Nephron (organoid): Measurements from ENCODE around the gene MKX.

Experiments used
- H3K27ac Mint-ChIP-seq, 3 experiments: 2 replicates each; pipeline ENCODE4 v1.8.0; 2020; ENCODE audit warnings: mixed read lengths in 3 of 3, mild to moderate bottlenecking in 2 of 3, moderate library complexity in 1 of 3
- H3K27me3 Mint-ChIP-seq: 2 replicates; pipeline ENCODE4 v1.8.0; 2021; ENCODE audit warnings: low read depth, mild to moderate bottlenecking, moderate library complexity, mixed read lengths
- H3K36me3 Mint-ChIP-seq: 2 replicates; pipeline ENCODE4 v1.8.0; 2020; ENCODE audit warnings: low read depth, mixed read lengths
- H3K4me1 Mint-ChIP-seq: 2 replicates; pipeline ENCODE4 v1.8.0; 2020; ENCODE audit warnings: mixed read lengths
- H3K4me3 Mint-ChIP-seq, 3 experiments: 2 replicates each; pipeline ENCODE4 v1.8.0; 2020; ENCODE audit warnings: mild to moderate bottlenecking in 3 of 3, mixed read lengths in 3 of 3, moderate library complexity in 2 of 3
- H3K9me3 Mint-ChIP-seq: 2 replicates; pipeline ENCODE4 v1.8.0; 2020; ENCODE audit warnings: mixed read lengths
- CTCF ChIP-seq, 3 experiments: fragments of 200-600 bp; sonication (generic); IDR thresholded peaks; one replicate each; pipeline ENCODE4 v1.5.0; 2021; ENCODE audit warnings: antibody characterized with exemption in 3 of 3; ENCODE audit not compliant: unreplicated experiment in 3 of 3

Gene MKX

GRCh38 chr10:27774831-27775230, 29.2 kb upstream of the MKX start:
- Mint-ChIP-seq H3K27me3 (peaks cover 7% of the 10 kb centered on the region), H3K9me3 (no peaks in the 10 kb centered on the region), H3K27ac (no peak overlapping the region), H3K4me3 (no peak overlapping the region), H3K36me3 (no peaks in the 10 kb centered on the region), H3K4me1 (no peaks in the 10 kb centered on the region)
- no peak for TF ChIP-seq CTCF (IDR thresholded peaks at IDR 0.05; ENCODE audit: unreplicated experiment in 3 of 3)

GRCh38 chr10:27771231-27771630, 25.6 kb upstream of the MKX start:
- Mint-ChIP-seq H3K27me3 (peaks cover 14% of the 10 kb centered on the region), H3K9me3 (no peaks in the 10 kb centered on the region), H3K36me3 (no peaks in the 10 kb centered on the region), H3K27ac (no peak overlapping the region), H3K4me3 (no peak overlapping the region), H3K4me1 (no peaks in the 10 kb centered on the region)
- no peak for TF ChIP-seq CTCF (IDR thresholded peaks at IDR 0.05; ENCODE audit: unreplicated experiment in 3 of 3)

GRCh38 chr10:27770181-27770580, 24.6 kb upstream of the MKX start:
- no peaks in the 10 kb centered on the region for H3K9me3 Mint-ChIP-seq
- H3K27ac Mint-ChIP-seq = no peak overlapping the region
- H3K36me3 Mint-ChIP-seq = no peaks in the 10 kb centered on the region
- no peaks in the 10 kb centered on the region for H3K4me1 Mint-ChIP-seq
- no peak overlapping the region for H3K4me3 Mint-ChIP-seq
- peaks cover 11% of the 10 kb centered on the region for H3K27me3 Mint-ChIP-seq
- TF ChIP-seq CTCF (IDR thresholded peaks at IDR 0.05; ENCODE audit: unreplicated experiment in 3 of 3) = no peak

GRCh38 chr10:27760867-27761266, 15.2 kb upstream of the MKX start:
- Mint-ChIP-seq H3K36me3 (no peaks in the 10 kb centered on the region), H3K4me3 (no peak overlapping the region), H3K27me3 (peaks cover 17% of the 10 kb centered on the region), H3K27ac (no peak overlapping the region), H3K4me1 (no peaks in the 10 kb centered on the region), H3K9me3 (no peaks in the 10 kb centered on the region)
- TF ChIP-seq CTCF (IDR thresholded peaks at IDR 0.05; ENCODE audit: unreplicated experiment in 3 of 3) = no peak

GRCh38 chr10:27759483-27760272, 14.1 kb upstream of the MKX start:
- Mint-ChIP-seq H3K4me1 (no peaks in the 10 kb centered on the region), H3K4me3 (no peak overlapping the region), H3K27ac (no peak overlapping the region), H3K36me3 (no peaks in the 10 kb centered on the region), H3K27me3 (peaks cover 26% of the 10 kb centered on the region), H3K9me3 (no peaks in the 10 kb centered on the region)
- no peak for TF ChIP-seq CTCF (IDR thresholded peaks at IDR 0.05; ENCODE audit: unreplicated experiment in 3 of 3)

GRCh38 chr10:27752673-27753237, 7.1 kb upstream of the MKX start:
- TF ChIP-seq CTCF (IDR thresholded peaks at IDR 0.05; ENCODE audit: unreplicated experiment in 3 of 3) = no peak
- no peak overlapping the region for H3K27ac Mint-ChIP-seq
- H3K27me3 Mint-ChIP-seq = peaks cover 82% of the 10 kb centered on the region
- H3K4me3 Mint-ChIP-seq = no peak overlapping the region
- no peaks in the 10 kb centered on the region for H3K36me3 Mint-ChIP-seq
- peaks cover 2% of the 10 kb centered on the region for H3K9me3 Mint-ChIP-seq
- no peaks in the 10 kb centered on the region for H3K4me1 Mint-ChIP-seq
